ENCODE results near the gene LIN7B.

The LIN7B gene

DNA sequence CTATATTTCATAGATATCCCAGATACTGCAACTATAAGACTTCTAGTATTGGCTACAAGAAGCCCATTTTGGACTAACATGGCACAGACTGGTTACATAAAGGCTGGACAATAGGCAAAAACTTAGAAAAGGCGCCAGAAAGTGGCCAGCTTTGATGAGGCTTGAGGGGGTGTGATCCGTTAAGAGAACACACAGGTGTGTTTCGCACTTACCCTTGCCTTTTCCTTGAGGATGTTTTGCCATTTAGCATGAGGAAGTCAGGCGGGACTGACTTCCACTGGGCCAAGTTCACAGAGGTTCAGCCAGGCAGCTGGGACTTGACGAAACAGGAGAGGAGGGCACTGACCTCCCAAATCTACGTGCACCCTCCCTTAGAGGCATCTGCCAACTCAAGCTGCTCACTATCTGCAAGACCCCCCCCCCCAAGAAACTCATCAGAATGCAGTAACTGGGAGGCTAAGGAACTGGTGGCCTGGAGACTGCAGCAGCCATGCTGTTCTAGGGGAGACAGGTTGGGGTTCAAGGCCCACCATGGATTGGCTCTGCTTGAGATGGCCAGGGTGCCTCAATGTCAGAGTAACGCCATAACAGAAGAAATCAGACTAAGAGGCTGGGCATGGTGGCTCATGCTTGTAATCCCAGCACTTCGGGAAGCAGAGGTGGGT, 4.5 kb upstream of the LIN7B start:
- Histone ChIP-seq H3K36me3 (ENCODE audit: control insufficient read depth in 2 of 2, insufficient read depth in 1 of 2, low read length in 2 of 2) (peaks cover 37 to 52% of the 10 kb centered on the region in 2 experiments), H3K4me3 (ENCODE audit: low read depth, low read length) (no peak overlapping the region), H3K4me1 (ENCODE audit: control insufficient read depth, insufficient read depth, low read length) (peaks cover 7% of the 10 kb centered on the region), H3K9me3 (ENCODE audit: control insufficient read depth, insufficient read depth, low read depth, low read length) (no peaks in the 10 kb centered on the region), H3K27ac (ENCODE audit: extremely low read depth, low read depth, low read length) (no peak overlapping the region)
- TF ChIP-seq, protein P1, sequence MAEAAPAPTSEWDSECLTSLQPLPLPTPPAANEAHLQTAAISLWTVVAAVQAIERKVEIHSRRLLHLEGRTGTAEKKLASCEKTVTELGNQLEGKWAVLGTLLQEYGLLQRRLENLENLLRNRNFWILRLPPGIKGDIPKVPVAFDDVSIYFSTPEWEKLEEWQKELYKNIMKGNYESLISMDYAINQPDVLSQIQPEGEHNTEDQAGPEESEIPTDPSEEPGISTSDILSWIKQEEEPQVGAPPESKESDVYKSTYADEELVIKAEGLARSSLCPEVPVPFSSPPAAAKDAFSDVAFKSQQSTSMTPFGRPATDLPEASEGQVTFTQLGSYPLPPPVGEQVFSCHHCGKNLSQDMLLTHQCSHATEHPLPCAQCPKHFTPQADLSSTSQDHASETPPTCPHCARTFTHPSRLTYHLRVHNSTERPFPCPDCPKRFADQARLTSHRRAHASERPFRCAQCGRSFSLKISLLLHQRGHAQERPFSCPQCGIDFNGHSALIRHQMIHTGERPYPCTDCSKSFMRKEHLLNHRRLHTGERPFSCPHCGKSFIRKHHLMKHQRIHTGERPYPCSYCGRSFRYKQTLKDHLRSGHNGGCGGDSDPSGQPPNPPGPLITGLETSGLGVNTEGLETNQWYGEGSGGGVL (tag by site-specific recombination; IDR thresholded peaks at IDR 0.05), result no peak
- ChIA-PET CTCF (interaction anchor here (0.6 to 7.9 kb wide), 7 partner anchors 12 to 89 kb away, joined by 3 to 104 read pairs (median 3); no protein-coding TSS in a partner anchor), POLR2A (interaction anchor here (1.7 kb wide), 1 partner anchor 18 kb away, joined by 8 read pairs; no protein-coding TSS in a partner anchor)

DNA sequence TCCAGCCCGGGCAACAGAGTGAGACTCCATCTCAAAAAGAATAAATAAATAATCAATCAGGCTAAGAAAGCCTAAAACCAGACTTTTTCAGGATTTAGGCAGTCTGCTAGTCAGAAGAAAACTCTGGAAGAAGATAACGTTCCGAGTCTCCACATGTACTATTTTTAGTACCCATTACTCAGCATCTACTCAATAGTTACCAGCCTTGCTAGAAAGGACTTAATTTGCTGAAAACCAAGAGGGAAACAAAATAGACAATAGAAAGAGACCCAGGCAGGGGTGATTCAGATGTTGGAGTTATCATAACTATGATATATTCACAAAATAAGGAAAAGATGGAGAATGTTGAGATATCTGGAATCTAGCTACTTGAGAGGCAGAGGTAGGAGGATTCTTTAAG, 3.6 kb upstream of the LIN7B start:
- TF ChIP-seq ZEB2 (tag by site-specific recombination; IDR thresholded peaks at IDR 0.05) (0 out of 2 replicates have a peak, but pooled peaks have one; percentile 3), ZNF654 (tag by site-specific recombination; IDR thresholded peaks at IDR 0.05; ENCODE audit: low read depth) (no peak), ZSCAN30 (tag by site-specific recombination; IDR thresholded peaks at IDR 0.05) (no peak), ZNF214 (tag by site-specific recombination; IDR thresholded peaks at IDR 0.05; ENCODE audit: borderline replicate concordance) (no peak), GLI2 (tag by site-specific recombination; IDR thresholded peaks at IDR 0.05; ENCODE audit: borderline replicate concordance, low read depth) (no peak), RBAK (tag by site-specific recombination; IDR thresholded peaks at IDR 0.05) (no peak), ZNF610 (tag by site-specific recombination; IDR thresholded peaks at IDR 0.05; ENCODE audit: borderline replicate concordance) (no peak), ZNF140 (tag by site-specific recombination; IDR thresholded peaks at IDR 0.05) (no peak)
- TF ChIP-seq, protein P2, sequence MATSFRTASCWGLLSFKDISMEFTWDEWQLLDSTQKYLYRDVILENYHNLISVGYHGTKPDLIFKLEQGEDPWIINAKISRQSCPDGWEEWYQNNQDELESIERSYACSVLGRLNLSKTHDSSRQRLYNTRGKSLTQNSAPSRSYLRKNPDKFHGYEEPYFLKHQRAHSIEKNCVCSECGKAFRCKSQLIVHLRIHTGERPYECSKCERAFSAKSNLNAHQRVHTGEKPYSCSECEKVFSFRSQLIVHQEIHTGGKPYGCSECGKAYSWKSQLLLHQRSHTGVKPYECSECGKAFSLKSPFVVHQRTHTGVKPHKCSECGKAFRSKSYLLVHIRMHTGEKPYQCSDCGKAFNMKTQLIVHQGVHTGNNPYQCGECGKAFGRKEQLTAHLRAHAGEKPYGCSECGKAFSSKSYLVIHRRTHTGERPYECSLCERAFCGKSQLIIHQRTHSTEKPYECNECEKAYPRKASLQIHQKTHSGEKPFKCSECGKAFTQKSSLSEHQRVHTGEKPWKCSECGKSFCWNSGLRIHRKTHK (tag by site-specific recombination; IDR thresholded peaks at IDR 0.05), result no peak
- Histone ChIP-seq H3K36me3 (ENCODE audit: control insufficient read depth in 2 of 2, insufficient read depth in 1 of 2, low read length in 2 of 2) (peaks cover 28 to 43% of the 10 kb centered on the region in 2 experiments), H3K4me3 (ENCODE audit: low read depth, low read length) (no peak overlapping the region), H3K4me1 (ENCODE audit: control insufficient read depth, insufficient read depth, low read length) (peaks cover 11% of the 10 kb centered on the region), H3K9me3 (ENCODE audit: control insufficient read depth, insufficient read depth, low read depth, low read length) (no peaks in the 10 kb centered on the region), H3K27ac (ENCODE audit: extremely low read depth, low read depth, low read length) (no peak overlapping the region)
- ChIA-PET CTCF (interaction anchor here (0.6 to 7.9 kb wide), 6 partner anchors 13 to 489 kb away, joined by 3 to 104 read pairs (median 4); no protein-coding TSS in a partner anchor), POLR2A (interaction anchor here (1.6 to 1.7 kb wide), 2 partner anchors 13 to 17 kb away, joined by 4 to 8 read pairs; no protein-coding TSS in a partner anchor)

DNA sequence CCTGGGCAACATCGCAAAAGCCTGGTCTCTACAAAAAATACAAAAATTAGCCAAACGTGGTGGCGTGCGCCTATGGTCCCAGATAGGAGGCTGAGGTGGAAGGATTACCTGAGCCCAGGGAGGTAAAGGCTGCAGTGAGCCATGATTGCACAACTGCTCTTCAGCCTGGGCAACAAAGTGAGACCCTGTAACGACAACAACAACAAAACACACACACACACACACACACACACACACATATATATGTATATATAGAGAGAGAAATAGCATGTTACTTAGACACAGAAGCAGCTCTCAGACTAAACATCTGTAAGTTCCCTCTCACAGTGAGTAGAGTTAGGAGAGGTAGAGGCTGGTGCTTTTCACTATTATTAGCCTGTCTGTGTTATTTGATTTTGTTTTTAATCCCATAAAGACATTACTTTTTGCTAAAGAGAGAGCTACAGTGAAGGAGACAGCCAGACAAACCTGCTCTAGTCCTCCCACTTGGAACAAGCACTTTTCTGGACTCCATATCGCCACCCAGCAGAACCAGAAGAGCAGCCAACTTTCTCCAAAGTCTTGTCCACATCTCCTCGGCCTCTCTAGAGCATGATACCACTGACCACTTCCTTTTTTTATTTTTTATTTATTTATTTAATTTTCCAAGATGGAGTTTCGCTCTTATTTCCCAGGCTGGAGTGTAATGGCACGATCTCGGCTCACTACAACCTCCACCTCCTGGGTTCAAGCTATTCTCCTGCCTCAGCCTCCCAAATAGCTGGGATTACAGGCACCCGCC, 2.8 kb upstream of the LIN7B start:
- TF ChIP-seq, protein P3, sequence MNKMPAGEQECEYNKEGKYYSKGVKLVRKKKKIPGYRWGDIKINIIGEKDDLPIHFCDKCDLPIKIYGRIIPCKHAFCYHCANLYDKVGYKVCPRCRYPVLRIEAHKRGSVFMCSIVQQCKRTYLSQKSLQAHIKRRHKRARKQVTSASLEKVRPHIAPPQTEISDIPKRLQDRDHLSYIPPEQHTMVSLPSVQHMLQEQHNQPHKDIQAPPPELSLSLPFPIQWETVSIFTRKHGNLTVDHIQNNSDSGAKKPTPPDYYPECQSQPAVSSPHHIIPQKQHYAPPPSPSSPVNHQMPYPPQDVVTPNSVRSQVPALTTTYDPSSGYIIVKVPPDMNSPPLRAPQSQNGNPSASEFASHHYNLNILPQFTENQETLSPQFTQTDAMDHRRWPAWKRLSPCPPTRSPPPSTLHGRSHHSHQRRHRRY (tag by site-specific recombination; IDR thresholded peaks at IDR 0.05), result no peak
- TF ChIP-seq ZNF600 (tag by site-specific recombination; IDR thresholded peaks at IDR 0.05) (peak; percentile 30; the same call in 1 of the 2 replicates), ZNF121 (tag by site-specific recombination; IDR thresholded peaks at IDR 0.05) (0 out of 2 replicates have a peak, but pooled peaks have one; percentile 37)
- TF ChIP-seq, protein P4, sequence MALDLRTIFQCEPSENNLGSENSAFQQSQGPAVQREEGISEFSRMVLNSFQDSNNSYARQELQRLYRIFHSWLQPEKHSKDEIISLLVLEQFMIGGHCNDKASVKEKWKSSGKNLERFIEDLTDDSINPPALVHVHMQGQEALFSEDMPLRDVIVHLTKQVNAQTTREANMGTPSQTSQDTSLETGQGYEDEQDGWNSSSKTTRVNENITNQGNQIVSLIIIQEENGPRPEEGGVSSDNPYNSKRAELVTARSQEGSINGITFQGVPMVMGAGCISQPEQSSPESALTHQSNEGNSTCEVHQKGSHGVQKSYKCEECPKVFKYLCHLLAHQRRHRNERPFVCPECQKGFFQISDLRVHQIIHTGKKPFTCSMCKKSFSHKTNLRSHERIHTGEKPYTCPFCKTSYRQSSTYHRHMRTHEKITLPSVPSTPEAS (tag by site-specific recombination; IDR thresholded peaks at IDR 0.05), result peak; percentile 61
- Histone ChIP-seq H3K27ac (ENCODE audit: extremely low read depth, low read depth, low read length) (no peak overlapping the region), H3K4me3 (ENCODE audit: low read depth, low read length) (no peak overlapping the region), H3K36me3 (ENCODE audit: control insufficient read depth in 2 of 2, insufficient read depth in 1 of 2, low read length in 2 of 2) (peaks cover 23 to 41% of the 10 kb centered on the region in 2 experiments), H3K9me3 (ENCODE audit: control insufficient read depth, insufficient read depth, low read depth, low read length) (no peaks in the 10 kb centered on the region), H3K4me1 (ENCODE audit: control insufficient read depth, insufficient read depth, low read length) (peaks cover 11% of the 10 kb centered on the region)
- POLR2A ChIA-PET, result interaction anchor here (1.6 kb wide), 1 partner anchor 14 kb away, joined by 4 read pairs; no protein-coding TSS in a partner anchor
- CTCF ChIA-PET, result interaction anchor here (0.6 to 7.9 kb wide), 6 partner anchors 14 to 490 kb away, joined by 3 to 104 read pairs (median 4); no protein-coding TSS in a partner anchor

Data from HEK293 (cell line).